Peyer's patch (tissue), 4 donors: ENCODE results near the gene PCDHGA5. TPM values are rescaled to one million over a fixed set of nuclear protein-coding genes. Genes with fewer than 3 reads are reported as not detected.
"Not testable (repeated sequence)": the region's sequence is repeated elsewhere in the genome, so short reads cannot be mapped to it uniquely, and the experiment has no call there.

Experiments used
- DNase-seq, 3 donors: peaks; one replicate each; pipeline ENCODE4 v3.0.0-alpha.2; 2017 to 2019
- H3K27ac ChIP-seq, 4 donors: fragments of 200-600 bp; sonication (generic); one replicate each; pipeline ENCODE4 v1.5.1; 2016 to 2019
- H3K27me3 ChIP-seq, 2 donors: fragments of 200-600 bp; sonication (generic); one replicate each; pipeline ENCODE4 v1.5.1; 2019
- H3K36me3 ChIP-seq, 3 donors: fragments of 200-600 bp; sonication (generic); one replicate each; pipeline ENCODE4 v1.5.1; 2016 to 2019
- H3K4me1 ChIP-seq, 4 donors: fragments of 200-600 bp; sonication (generic); one replicate each; pipeline ENCODE4 v1.5.1; 2016 to 2019
- H3K4me3 ChIP-seq, 4 donors: fragments of 200-600 bp; sonication (generic); 1 replicate in 3 of 4; 2 replicates in 1 of 4; pipeline ENCODE4 v1.5.1; 2016 to 2019; ENCODE audit warnings: mild to moderate bottlenecking in 1 of 4
- H3K9me3 ChIP-seq, 4 donors: fragments of 200-600 bp; sonication (generic); one replicate each; pipeline ENCODE4 v1.5.1; 2016 to 2019; ENCODE audit warnings: mild to moderate bottlenecking in 1 of 4
- POLR2A ChIP-seq, 2 donors: fragments of 450-650 bp; IDR thresholded peaks; one replicate each; pipeline ENCODE4 v1.5.1; 2017; ENCODE audit warnings: antibody characterized with exemption in 2 of 2, mild to moderate bottlenecking in 2 of 2, moderate library complexity in 2 of 2
- total RNA-seq, 4 donors: library from RNA; depleted of rRNA; stranded (reverse); fragments of >200 nt; gene quantifications; one replicate each; pipeline ENCODE4 v1.1.0, GENCODE V29; 2016
- TF ChIP-seq, protein P1 (sequence below), 6 experiments: fragments of 450-650 bp in 4 of 6; fragments of 200-600 bp in 2 of 6; sonication (generic) in 1 of 6; IDR thresholded peaks; one replicate each; pipeline ENCODE4 v1.5.1; 2017 to 2019; ENCODE audit warnings: antibody characterized with exemption in 6 of 6, mild to moderate bottlenecking in 3 of 6, moderate library complexity in 1 of 6

PCDHGA5 gene
- total RNA-seq, 4 donors from 2014 or later, result 0.94 to 10.7 (median 1.7) TPM

DNA sequence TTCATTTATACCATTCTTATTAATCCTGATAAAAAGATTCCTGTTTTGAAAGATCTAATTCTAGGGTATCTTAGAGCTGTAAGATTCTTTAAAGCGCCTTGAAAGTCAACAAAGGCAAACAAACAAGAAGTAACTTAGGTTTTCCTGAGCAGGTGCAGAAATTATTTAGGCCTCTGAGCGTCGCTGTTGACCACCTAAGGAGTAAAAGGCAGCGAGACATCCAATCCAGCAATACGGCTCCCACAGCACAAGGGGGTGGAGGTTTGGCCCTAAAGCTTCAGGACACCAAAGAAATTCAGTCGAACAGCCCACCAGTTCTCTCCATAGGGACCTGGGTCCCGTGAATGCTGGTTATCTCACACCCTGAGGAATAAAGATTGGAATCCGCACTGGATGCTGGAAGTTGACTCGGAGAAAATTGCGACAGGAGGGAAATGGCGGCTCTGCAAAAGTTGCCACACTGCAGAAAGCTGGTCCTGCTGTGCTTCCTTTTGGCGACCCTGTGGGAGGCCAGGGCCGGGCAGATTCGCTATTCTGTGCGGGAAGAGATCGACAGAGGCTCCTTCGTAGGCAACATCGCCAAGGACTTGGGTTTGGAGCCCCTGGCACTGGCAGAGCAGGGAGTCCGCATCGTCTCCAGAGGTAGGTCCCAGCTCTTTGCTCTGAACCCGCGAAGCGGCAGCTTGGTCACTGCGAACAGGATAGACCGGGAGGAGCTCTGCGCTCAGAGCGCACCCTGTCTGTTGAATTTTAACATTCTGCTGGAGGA lies 25.2 kb upstream of the PCDHGA5 start, which contains the start of gene PCDHGA2:
PCDHGA2 (plus strand) TSS at position 223 of the 769 bp plus-strand sequence.
- TF ChIP-seq, protein P1, sequence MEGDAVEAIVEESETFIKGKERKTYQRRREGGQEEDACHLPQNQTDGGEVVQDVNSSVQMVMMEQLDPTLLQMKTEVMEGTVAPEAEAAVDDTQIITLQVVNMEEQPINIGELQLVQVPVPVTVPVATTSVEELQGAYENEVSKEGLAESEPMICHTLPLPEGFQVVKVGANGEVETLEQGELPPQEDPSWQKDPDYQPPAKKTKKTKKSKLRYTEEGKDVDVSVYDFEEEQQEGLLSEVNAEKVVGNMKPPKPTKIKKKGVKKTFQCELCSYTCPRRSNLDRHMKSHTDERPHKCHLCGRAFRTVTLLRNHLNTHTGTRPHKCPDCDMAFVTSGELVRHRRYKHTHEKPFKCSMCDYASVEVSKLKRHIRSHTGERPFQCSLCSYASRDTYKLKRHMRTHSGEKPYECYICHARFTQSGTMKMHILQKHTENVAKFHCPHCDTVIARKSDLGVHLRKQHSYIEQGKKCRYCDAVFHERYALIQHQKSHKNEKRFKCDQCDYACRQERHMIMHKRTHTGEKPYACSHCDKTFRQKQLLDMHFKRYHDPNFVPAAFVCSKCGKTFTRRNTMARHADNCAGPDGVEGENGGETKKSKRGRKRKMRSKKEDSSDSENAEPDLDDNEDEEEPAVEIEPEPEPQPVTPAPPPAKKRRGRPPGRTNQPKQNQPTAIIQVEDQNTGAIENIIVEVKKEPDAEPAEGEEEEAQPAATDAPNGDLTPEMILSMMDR (IDR thresholded peaks at IDR 0.05), result peak in 3 of 6 experiments; percentile 9 to 14 (median 10)
- no peak for TF ChIP-seq POLR2A (IDR thresholded peaks at IDR 0.05)
- DNase-seq, result no peak
- Histone ChIP-seq H3K9me3 (peaks cover 0 to 37% (median 10%) of the 10 kb centered on the region in 4 donors), H3K36me3 (no peaks in the 10 kb centered on the region), H3K4me3 (no peak within 1 kb of the TSS), H3K27me3 (no peaks in the 10 kb centered on the region), H3K27ac (no peak within 1 kb of the TSS), H3K4me1 (no peaks in the 10 kb centered on the region)

DNA sequence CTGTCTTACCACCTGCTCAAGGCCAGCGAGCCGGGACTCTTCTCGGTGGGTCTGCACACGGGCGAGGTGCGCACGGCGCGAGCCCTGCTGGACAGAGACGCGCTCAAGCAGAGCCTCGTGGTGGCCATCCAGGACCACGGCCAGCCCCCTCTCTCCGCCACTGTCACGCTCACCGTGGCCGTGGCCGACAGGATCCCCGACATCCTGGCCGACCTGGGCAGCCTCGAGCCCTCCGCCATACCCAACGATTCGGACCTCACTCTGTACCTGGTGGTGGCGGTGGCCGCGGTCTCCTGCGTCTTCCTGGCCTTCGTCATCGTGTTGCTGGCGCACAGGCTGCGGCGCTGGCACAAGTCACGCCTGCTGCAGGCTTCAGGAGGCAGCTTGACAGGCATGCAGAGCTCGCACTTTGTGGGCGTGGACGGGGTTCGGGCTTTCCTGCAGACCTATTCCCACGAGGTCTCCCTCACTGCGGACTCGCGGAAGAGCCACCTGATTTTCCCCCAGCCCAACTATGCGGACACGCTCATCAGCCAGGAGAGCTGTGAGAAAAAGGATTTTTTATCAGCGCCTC lies 23.1 kb upstream of the PCDHGA5 start:
- peaks cover 0 to 48% (median 14%) of the 10 kb centered on the region in 4 donors for H3K9me3 ChIP-seq
- not testable (repeated sequence) for H3K4me3 ChIP-seq, H3K4me1 ChIP-seq, DNase-seq, H3K36me3 ChIP-seq, H3K27me3 ChIP-seq, H3K27ac ChIP-seq

DNA sequence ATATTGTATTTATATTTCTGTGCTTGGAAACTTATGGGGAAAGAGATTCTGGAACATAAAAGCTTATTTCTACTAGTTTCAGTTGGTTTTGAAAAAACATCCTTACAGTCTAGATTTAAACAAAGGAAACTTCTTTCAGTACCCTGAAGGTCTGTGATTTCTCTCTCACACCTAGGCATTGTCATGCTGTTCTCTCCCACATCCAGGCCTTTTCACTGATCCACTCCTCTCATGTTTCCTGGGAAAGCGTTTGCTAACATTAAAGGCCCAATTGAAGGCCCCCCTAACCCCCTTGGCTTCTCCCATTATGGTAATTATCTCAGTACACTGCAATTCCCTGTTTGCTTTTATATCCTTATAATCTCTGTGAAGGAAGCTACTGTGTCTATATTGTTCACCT lies 21.2 kb upstream of the PCDHGA5 start:
- no peaks in the 10 kb centered on the region for H3K36me3 ChIP-seq
- H3K27ac ChIP-seq, result no peak overlapping the region
- no peaks in the 10 kb centered on the region for H3K4me1 ChIP-seq
- no peak for DNase-seq
- no peak overlapping the region for H3K4me3 ChIP-seq
- H3K9me3 ChIP-seq, result peaks cover 0 to 52% (median 14%) of the 10 kb centered on the region in 4 donors
- H3K27me3 ChIP-seq, result no peaks in the 10 kb centered on the region
- no peak for TF ChIP-seq POLR2A (IDR thresholded peaks at IDR 0.05)
- TF ChIP-seq, protein P1 (IDR thresholded peaks at IDR 0.05), result no peak

DNA sequence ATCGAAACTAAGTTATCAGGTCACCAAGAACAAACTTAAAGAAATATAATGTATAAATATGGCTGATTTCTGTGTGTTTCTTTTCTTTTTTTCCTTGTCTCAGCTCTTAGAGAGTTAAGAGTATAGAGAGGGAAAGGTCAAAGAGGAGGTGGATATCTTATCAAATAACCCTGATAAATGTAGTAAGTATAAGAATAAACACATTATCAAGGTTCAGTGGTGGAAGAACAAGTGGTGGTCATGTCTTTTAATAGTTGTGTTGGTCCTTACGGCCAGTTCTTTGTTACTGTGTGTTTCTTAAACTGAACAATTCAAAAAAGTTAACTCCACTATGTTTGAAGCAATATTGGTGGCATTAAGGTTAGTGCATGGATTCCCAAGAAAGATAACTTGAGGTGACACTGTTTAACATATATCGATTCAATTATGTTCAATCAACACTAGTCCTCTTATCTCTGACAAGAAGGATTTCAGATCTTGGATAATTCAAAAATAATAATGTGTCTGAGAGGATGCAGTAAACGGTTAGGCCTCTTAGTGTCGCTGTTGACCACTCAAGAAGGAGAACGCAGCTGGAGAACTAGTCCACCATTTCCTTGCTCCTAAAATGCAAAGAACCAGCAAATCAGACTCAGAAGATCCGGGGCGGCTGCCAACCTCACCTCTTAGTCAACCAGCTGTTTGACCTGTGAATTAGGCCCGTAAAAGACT lies 20.6 kb upstream of the PCDHGA5 start, which contains the start of gene PCDHGA3:
PCDHGA3 (plus strand) TSS at position 588 of the 711 bp plus-strand sequence. CDS start 205 bp downstream, outside the sequence.
- Histone ChIP-seq H3K9me3 (peaks cover 0 to 48% (median 14%) of the 10 kb centered on the region in 4 donors), H3K4me3 (no peak within 1 kb of the TSS)
- DNase-seq, result no peak

DNA sequence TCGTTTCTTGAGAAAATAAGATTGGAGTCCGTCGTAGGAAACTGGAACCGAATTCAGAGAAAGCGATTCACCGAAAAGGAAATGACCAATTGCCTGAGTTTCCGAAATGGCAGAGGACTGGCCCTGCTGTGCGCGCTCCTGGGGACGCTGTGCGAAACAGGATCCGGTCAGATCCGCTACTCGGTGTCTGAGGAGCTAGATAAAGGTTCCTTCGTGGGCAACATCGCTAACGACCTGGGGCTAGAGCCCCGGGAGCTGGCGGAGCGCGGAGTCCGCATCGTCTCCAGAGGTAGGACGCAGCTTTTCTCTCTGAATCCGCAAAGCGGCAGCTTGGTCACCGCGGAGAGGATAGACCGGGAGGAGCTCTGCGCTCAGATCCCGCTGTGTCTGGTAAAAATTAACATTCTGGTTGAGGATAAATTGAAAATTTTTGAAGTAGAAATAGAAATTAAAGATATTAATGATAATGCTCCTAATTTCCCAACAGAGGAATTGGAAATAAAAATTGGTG lies 20.0 kb upstream of the PCDHGA5 start:
- no peak overlapping the region for H3K4me3 ChIP-seq
- no peaks in the 10 kb centered on the region for H3K36me3 ChIP-seq
- no peak overlapping the region for H3K27ac ChIP-seq
- peaks cover 0 to 47% (median 11%) of the 10 kb centered on the region in 4 donors for H3K9me3 ChIP-seq
- DNase-seq, result no peak
- TF ChIP-seq, protein P1 (IDR thresholded peaks at IDR 0.05), result no peak
- TF ChIP-seq POLR2A (IDR thresholded peaks at IDR 0.05), result no peak
- no peaks in the 10 kb centered on the region for H3K27me3 ChIP-seq
- no peaks in the 10 kb centered on the region for H3K4me1 ChIP-seq

More for the DNA sequence above, 20.6 kb upstream of the PCDHGA5 start, which contains the start of gene PCDHGA3:
- Histone ChIP-seq H3K4me1 (no peaks in the 10 kb centered on the region), H3K27ac (no peak within 1 kb of the TSS), H3K36me3 (no peaks in the 10 kb centered on the region), H3K27me3 (no peaks in the 10 kb centered on the region)
- TF ChIP-seq, protein P1 (IDR thresholded peaks at IDR 0.05), result peak in 1 of 6 experiments; percentile 10
- no peak for TF ChIP-seq POLR2A (IDR thresholded peaks at IDR 0.05)
